Measurements from ENCODE around the gene TMEM62. TPM values are rescaled to one million over a fixed set of nuclear protein-coding genes. Genes with fewer than 3 reads are reported as not detected.
"Not testable (repeated sequence)": the region's sequence is repeated elsewhere in the genome, so short reads cannot be mapped to it uniquely, and the experiment has no call there.

The TMEM62 gene
- total and polyA plus RNA-seq, 2 of the 8 experiments (the other 6 are each of a cell fraction or from before 2014, with no cell fraction given), result 2.0 to 4.0 TPM

- H3K56ac ChIP-seq (replicated peaks; ENCODE audit: insufficient read length, low read depth, low read length); H3K23me2 ChIP-seq (ENCODE audit: low read depth, low read length); H3K79me1 ChIP-seq (ENCODE audit: low read depth, low read length); H4K5ac ChIP-seq (ENCODE audit: insufficient read length, low read depth, low read length); H3K23ac ChIP-seq (ENCODE audit: insufficient read length); H4K91ac ChIP-seq (replicated peaks; ENCODE audit: insufficient read length, low read length); H2BK15ac ChIP-seq (ENCODE audit: low read length); H3K18ac ChIP-seq (ENCODE audit: extremely low read depth, low read length); H3K9me3 ChIP-seq (ENCODE audit: insufficient read depth in 2 of 2, low read depth in 1 of 2, low read length in 1 of 2); H2AK5ac ChIP-seq (ENCODE audit: low read depth, low read length); DNase-seq (ENCODE audit: low read depth in 1 of 2, low spot score in 2 of 2); H3K27ac ChIP-seq (ENCODE audit: low read depth, low read length); H3K36me3 ChIP-seq (ENCODE audit: control insufficient read depth in 2 of 4, insufficient read depth in 4 of 4, low read length in 3 of 4); H2BK5ac ChIP-seq (ENCODE audit: low read depth, low read length); H2BK120ac ChIP-seq (replicated peaks; ENCODE audit: low read depth, low read length); H3K4me1 ChIP-seq (replicated peaks in 1 of 4; ENCODE audit: control insufficient read depth in 3 of 4, insufficient read depth in 4 of 4, low read length in 3 of 4); H2AFZ ChIP-seq (ENCODE audit: low read length); H3K9ac ChIP-seq (replicated peaks in 1 of 4; ENCODE audit: extremely low read depth in 1 of 4, low read depth in 3 of 4, low read length in 3 of 4); H3K4ac ChIP-seq (replicated peaks; ENCODE audit: insufficient read length, low read depth, low read length); H3K4me3 ChIP-seq (ENCODE audit: extremely low read depth in 1 of 4, insufficient read depth in 2 of 4, low read depth in 3 of 4, low read length in 4 of 4); FAIRE-seq; H3K14ac ChIP-seq (ENCODE audit: insufficient read length); H3K79me2 ChIP-seq (ENCODE audit: control insufficient read depth in 1 of 2, insufficient read depth in 2 of 2, low read length in 2 of 2); H3K4me2 ChIP-seq (ENCODE audit: insufficient read depth in 1 of 2, low read depth in 2 of 2, low read length in 2 of 2); H4K20me1 ChIP-seq (replicated peaks in 1 of 2; ENCODE audit: control insufficient read depth in 1 of 2, insufficient read depth in 2 of 2, low read length in 2 of 2); H4K8ac ChIP-seq (ENCODE audit: extremely low read depth, insufficient read depth, low read length); H2BK12ac ChIP-seq (ENCODE audit: low read depth, low read length); H3K27me3 ChIP-seq (replicated peaks in 1 of 4; ENCODE audit: control insufficient read depth in 3 of 4, extremely low read depth in 1 of 4, insufficient read depth in 3 of 4, low read length in 3 of 4); H2BK20ac ChIP-seq (ENCODE audit: low read length): not testable (repeated sequence)
- ChIA-PET POLR2A (ENCODE audit: partially characterized antibody) (interaction anchor here (1.7 kb wide), 1 partner anchor 17 kb away, joined by 4 read pairs; no protein-coding TSS in a partner anchor), CTCF (ENCODE audit: partially characterized antibody) (interaction anchor here (2.6 to 3.4 kb wide), 2 partner anchors 11 to 87 kb away, joined by 13 to 14 read pairs; no protein-coding TSS in a partner anchor)
- WGBS, 2 experiments (ENCODE audit: extremely low coverage in 1 of 2, insufficient coverage in 1 of 2, insufficient read length in 1 of 2, insufficient replicate concordance in 2 of 2, low coverage in 1 of 2, low lambda C conversion rate in 2 of 2, missing lambda C conversion rate in 1 of 2), result 88% methylated on average over 3 of the region's 3 CpGs; no CpG with 5 or more reads in 1 of the 2 experiments
Measured at GRCh38 chr15:43197773-43198172, 64.4 kb downstream of the TMEM62 start.

- not testable (repeated sequence) for H3K9ac ChIP-seq (replicated peaks in 1 of 4; ENCODE audit: extremely low read depth in 1 of 4, low read depth in 3 of 4, low read length in 3 of 4); H3K23ac ChIP-seq (ENCODE audit: insufficient read length); H3K27me3 ChIP-seq (replicated peaks in 1 of 4; ENCODE audit: control insufficient read depth in 3 of 4, extremely low read depth in 1 of 4, insufficient read depth in 3 of 4, low read length in 3 of 4); H2BK5ac ChIP-seq (ENCODE audit: low read depth, low read length); H2BK20ac ChIP-seq (ENCODE audit: low read length); H4K5ac ChIP-seq (ENCODE audit: insufficient read length, low read depth, low read length); H4K20me1 ChIP-seq (replicated peaks in 1 of 2; ENCODE audit: control insufficient read depth in 1 of 2, insufficient read depth in 2 of 2, low read length in 2 of 2); H3K79me2 ChIP-seq (ENCODE audit: control insufficient read depth in 1 of 2, insufficient read depth in 2 of 2, low read length in 2 of 2); H3K23me2 ChIP-seq (ENCODE audit: low read depth, low read length); H2BK15ac ChIP-seq (ENCODE audit: low read length); H3K4ac ChIP-seq (replicated peaks; ENCODE audit: insufficient read length, low read depth, low read length); H3K14ac ChIP-seq (ENCODE audit: insufficient read length); H3K9me3 ChIP-seq (ENCODE audit: insufficient read depth in 2 of 2, low read depth in 1 of 2, low read length in 1 of 2); H2BK12ac ChIP-seq (ENCODE audit: low read depth, low read length); H4K8ac ChIP-seq (ENCODE audit: extremely low read depth, insufficient read depth, low read length); H3K56ac ChIP-seq (replicated peaks; ENCODE audit: insufficient read length, low read depth, low read length); FAIRE-seq; H2AFZ ChIP-seq (ENCODE audit: low read length); H2BK120ac ChIP-seq (replicated peaks; ENCODE audit: low read depth, low read length); H3K36me3 ChIP-seq (ENCODE audit: control insufficient read depth in 2 of 4, insufficient read depth in 4 of 4, low read length in 3 of 4); H3K4me2 ChIP-seq (ENCODE audit: insufficient read depth in 1 of 2, low read depth in 2 of 2, low read length in 2 of 2); H3K27ac ChIP-seq (ENCODE audit: low read depth, low read length); H2AK5ac ChIP-seq (ENCODE audit: low read depth, low read length); H3K18ac ChIP-seq (ENCODE audit: extremely low read depth, low read length); H3K4me1 ChIP-seq (replicated peaks in 1 of 4; ENCODE audit: control insufficient read depth in 3 of 4, insufficient read depth in 4 of 4, low read length in 3 of 4); H4K91ac ChIP-seq (replicated peaks; ENCODE audit: insufficient read length, low read length); H3K79me1 ChIP-seq (ENCODE audit: low read depth, low read length); DNase-seq (ENCODE audit: low read depth in 1 of 2, low spot score in 2 of 2); H3K4me3 ChIP-seq (ENCODE audit: extremely low read depth in 1 of 4, insufficient read depth in 2 of 4, low read depth in 3 of 4, low read length in 4 of 4)
- ChIA-PET CTCF (ENCODE audit: partially characterized antibody) (interaction anchor here (1.0 to 2.3 kb wide), 2 partner anchors 70 to 87 kb away, joined by 3 to 7 read pairs; no protein-coding TSS in a partner anchor), POLR2A (ENCODE audit: partially characterized antibody) (interaction anchor here (0.9 kb wide), 1 partner anchor 18 kb away, joined by 3 read pairs; no protein-coding TSS in a partner anchor)
- 90% methylated on average over 4 of the region's 4 CpGs; no CpG with 5 or more reads in 1 of the 2 experiments for WGBS, 2 experiments (ENCODE audit: extremely low coverage in 1 of 2, insufficient coverage in 1 of 2, insufficient read length in 1 of 2, insufficient replicate concordance in 2 of 2, low coverage in 1 of 2, low lambda C conversion rate in 2 of 2, missing lambda C conversion rate in 1 of 2)
Measured at GRCh38 chr15:43198556-43198955, 65.2 kb downstream of the TMEM62 start.
